ENCODE data around the gene LRBA.

- TF ChIP-seq CTCF (IDR thresholded peaks at IDR 0.05) (no peak), POLR2A (IDR thresholded peaks at IDR 0.05) (no peak)
Measured at GRCh38 chr4:150710770-150711375, 304.2 kb downstream of the LRBA start.

Measured in testis (tissue), 2 donors.